ENCODE results near the gene SLC35B2.

The SLC35B2 gene

GRCh38 chr6:44266347-44266746 lies 9.0 kb upstream of the SLC35B2 start:
- DNase-seq = no peak

- DNase-seq = no peak
Observed at GRCh38 chr6:44265722-44266233, 8.4 kb upstream of the SLC35B2 start.

- peak; percentile 97 to 99 (median 98) for DNase-seq
Observed at GRCh38 chr6:44265007-44265721, 7.8 kb upstream of the SLC35B2 start, which contains the start of gene NFKBIE. TSS of gene NFKBIE (minus strand) at chr6:44265551. CDS start at chr6:44265346, 205 bp downstream.

GRCh38 chr6:44264154-44265006 lies 7.1 kb upstream of the SLC35B2 start:
- DNase-seq = peak; percentile 78 to 90 (median 88)

- DNase-seq = peak; percentile 62 to 83 (median 82)
Observed at GRCh38 chr6:44263354-44264100, 6.2 kb upstream of the SLC35B2 start.

- peak in 3 of 4 experiments; percentile 55 to 77 (median 65) for DNase-seq
Observed at GRCh38 chr6:44262467-44263353, 5.4 kb upstream of the SLC35B2 start.

- no peak for DNase-seq
Observed at GRCh38 chr6:44261581-44261980, 4.3 kb upstream of the SLC35B2 start.

GRCh38 chr6:44260451-44261297 lies 3.3 kb upstream of the SLC35B2 start:
- no peak for DNase-seq

GRCh38 chr6:44260011-44260410 lies 2.7 kb upstream of the SLC35B2 start:
- DNase-seq = no peak

GRCh38 chr6:44258921-44259320 lies 1.6 kb upstream of the SLC35B2 start:
- DNase-seq = no peak

- DNase-seq = no peak
Observed at GRCh38 chr6:44258325-44258863, 1.1 kb upstream of the SLC35B2 start.

- peak in 2 of 4 experiments; percentile 81 for DNase-seq
Observed at GRCh38 chr6:44257753-44258324, 511 bp upstream of the SLC35B2 start.

- DNase-seq = peak in 1 of 4 experiments; percentile 47
Observed at GRCh38 chr6:44256775-44257024, 628 bp downstream of the SLC35B2 start.

- DNase-seq = no peak
Observed at GRCh38 chr6:44255871-44256774, 1.2 kb downstream of the SLC35B2 start.

- peak in 1 of 4 experiments; percentile 18 for DNase-seq
Observed at GRCh38 chr6:44255105-44255808, 2.1 kb downstream of the SLC35B2 start.

- DNase-seq = no peak
Observed at GRCh38 chr6:44254191-44255104, 2.9 kb downstream of the SLC35B2 start.
